Keratinocyte (primary cell): ENCODE data around the gene RGS10. TPM values are rescaled to one million over a fixed set of nuclear protein-coding genes. Genes with fewer than 3 reads are reported as not detected.

ENCODE experiments used
- DNase-seq: peaks from one replicate; pipeline ENCODE4 v3.0.0-alpha.2; 2011; ENCODE audit warnings: low read depth, missing footprints, low spot score
- FAIRE-seq: peaks from 2 replicates; lab custom pipeline; 2011; peaks lifted over from hg19 to GRCh38; lab: Jason Lieb, UNC
- H2AFZ ChIP-seq: 2 replicates; pipeline ENCODE4 v1.6.0; 2012; ENCODE audit warnings: low read length, control low read depth, inconsistent platforms; ENCODE audit not compliant: control insufficient read depth
- H3K27ac ChIP-seq: 2 replicates; pipeline ENCODE4 v1.5.1; 2011; ENCODE audit warnings: low read length; ENCODE audit not compliant: control insufficient read depth, insufficient read depth
- H3K27me3 ChIP-seq: 3 replicates; pipeline ENCODE4 v1.6.0; 2011; ENCODE audit warnings: low read length; ENCODE audit not compliant: control insufficient read depth, insufficient read depth; ENCODE audit errors: extremely low read depth
- H3K36me3 ChIP-seq, 2 experiments: 2 replicates in 1 of 2; 3 replicates in 1 of 2; pipeline ENCODE4 v1.5.1; 2011; ENCODE audit warnings: low read length in 2 of 2, mild to moderate bottlenecking in 1 of 2; ENCODE audit not compliant: control insufficient read depth in 2 of 2, insufficient read depth in 2 of 2; ENCODE audit errors: extremely low read depth in 1 of 2
- H3K4me1 ChIP-seq: 3 replicates; pipeline ENCODE4 v1.5.1; 2011; ENCODE audit warnings: low read length; ENCODE audit not compliant: control insufficient read depth, insufficient read depth; ENCODE audit errors: extremely low read depth
- H3K4me2 ChIP-seq: 3 replicates; pipeline ENCODE4 v1.6.0; 2011; ENCODE audit warnings: low read depth, low read length; ENCODE audit not compliant: control insufficient read depth, insufficient read depth; ENCODE audit errors: extremely low read depth
- H3K4me3 ChIP-seq, 3 experiments: fragments of 200-600 bp in 1 of 3; sonication (generic) in 1 of 3; 2 replicates in 2 of 3; 3 replicates in 1 of 3; pipeline ENCODE4 v1.5.1; 2011 to 2016; ENCODE audit warnings: low read length in 3 of 3, mild to moderate bottlenecking in 3 of 3, control low read depth in 2 of 3, inconsistent platforms in 1 of 3, low read depth in 1 of 3, mixed read lengths in 1 of 3, mixed run types in 1 of 3, moderate library complexity in 1 of 3; ENCODE audit not compliant: control insufficient read depth in 2 of 3, insufficient read depth in 2 of 3; ENCODE audit errors: extremely low read depth in 1 of 3
- H3K79me2 ChIP-seq: 2 replicates; pipeline ENCODE4 v1.6.0; 2012; ENCODE audit warnings: low read length; ENCODE audit not compliant: control insufficient read depth, insufficient read depth
- H3K9ac ChIP-seq: 3 replicates; pipeline ENCODE4 v1.6.0; 2011; ENCODE audit warnings: low read length; ENCODE audit not compliant: control insufficient read depth, insufficient read depth; ENCODE audit errors: extremely low read depth
- H3K9me1 ChIP-seq: 3 replicates; pipeline ENCODE4 v1.6.0; 2011; ENCODE audit warnings: low read length; ENCODE audit not compliant: control insufficient read depth, insufficient read depth; ENCODE audit errors: extremely low read depth
- H3K9me3 ChIP-seq: 2 replicates; pipeline ENCODE4 v1.5.1; 2012; ENCODE audit warnings: low read depth, low read length; ENCODE audit not compliant: control insufficient read depth
- H4K20me1 ChIP-seq: 3 replicates; pipeline ENCODE4 v1.6.0; 2011; ENCODE audit warnings: low read length; ENCODE audit not compliant: control insufficient read depth, insufficient read depth; ENCODE audit errors: extremely low read depth
- CTCF ChIP-seq, 3 experiments: IDR thresholded peaks in 1 of 3; conservative IDR thresholded peaks in 1 of 3; optimal IDR thresholded peaks in 1 of 3; 2 replicates in 2 of 3; 3 replicates in 1 of 3; pipeline versions ENCODE3 to v1.5.1; 2011; ENCODE audit warnings: low read length in 3 of 3, mild to moderate bottlenecking in 3 of 3, moderate library complexity in 2 of 3, control low read depth in 1 of 3, inconsistent platforms in 1 of 3; ENCODE audit not compliant: insufficient read depth in 2 of 3; ENCODE audit errors: extremely low read depth in 1 of 3
- EZH2 ChIP-seq: IDR thresholded peaks from one replicate; pipeline ENCODE4 v1.6.1; 2012; ENCODE audit warnings: inconsistent platforms, mild to moderate bottlenecking, low read length, moderate library complexity
- dilution Hi-C: fragments of 300-500 bp; cut with MboI; formaldehyde crosslinking; loops from one replicate; pipeline ENCODE4 v1.7.0; 2020; ENCODE audit warnings: low sequenced_read_pairs; ENCODE audit not compliant: extremely low pct_ligation_motif_present
- polyA plus RNA-seq, 5 experiments: library from polyadenylated mRNA; depleted of rRNA in 3 of 5; stranded (reverse) in 3 of 5; stranded (forward) in 1 of 5; unstranded in 1 of 5; fragments of >200 nt; gene quantifications; 1 replicate in 1 of 5; 2 replicates in 3 of 5; 3 replicates in 1 of 5; pipeline versions ENCODE4 v1.2.1 to v1.2.3, GENCODE V29; 2011 to 2012; ENCODE audit warnings: missing spikeins in 2 of 5, low read depth in 1 of 5, low replicate concordance in 1 of 5

RGS10 gene
- polyA plus RNA-seq, 1 donor (not counting 4 experiments of a cell fraction or from before 2014, with no cell fraction given): 87.8 TPM

- FAIRE-seq (no peak), DNase-seq (no peak)
- H3K9ac ChIP-seq: peak overlapping the region; percentile 18
- H3K9me1 ChIP-seq: no peaks in the 10 kb centered on the region
- no peak overlapping the region for H3K27ac ChIP-seq
- H3K79me2 ChIP-seq: peaks cover 81% of the 10 kb centered on the region
- peaks cover 35% of the 10 kb centered on the region for H3K4me1 ChIP-seq
- no peak for TF ChIP-seq EZH2
- no peak for TF ChIP-seq CTCF (optimal IDR thresholded peaks at IDR 0.05 in 1 of 3, IDR thresholded peaks at IDR 0.05 in 1 of 3, conservative IDR thresholded peaks at IDR 0.05 in 1 of 3; ENCODE audit: extremely low read depth in 1 of 3, insufficient read depth in 2 of 3, low read length in 3 of 3)
- H3K4me2 ChIP-seq: no peak overlapping the region
- dilution Hi-C loops: no loop called here
- no peaks in the 10 kb centered on the region for H3K27me3 ChIP-seq
- H3K36me3 ChIP-seq: peaks cover 0 to 4% of the 10 kb centered on the region in 2 experiments
- no peak overlapping the region for H2AFZ ChIP-seq
- no peak overlapping the region for H3K4me3 ChIP-seq
- H3K9me3 ChIP-seq: no peaks in the 10 kb centered on the region
- H4K20me1 ChIP-seq: no peaks in the 10 kb centered on the region
Observed at GRCh38 chr10:119537953-119538630, 4.4 kb downstream of the RGS10 start.

- Histone ChIP-seq H4K20me1 (no peaks in the 10 kb centered on the region), H3K27ac (no peak overlapping the region), H2AFZ (no peak overlapping the region), H3K27me3 (no peaks in the 10 kb centered on the region), H3K9ac (no peak overlapping the region), H3K79me2 (peaks cover 84% of the 10 kb centered on the region), H3K9me1 (no peaks in the 10 kb centered on the region), H3K4me3 (no peak overlapping the region), H3K9me3 (no peaks in the 10 kb centered on the region), H3K4me2 (no peak overlapping the region), H3K36me3 (peaks cover 0 to 4% of the 10 kb centered on the region in 2 experiments), H3K4me1 (peaks cover 31% of the 10 kb centered on the region)
- DNase-seq (no peak), FAIRE-seq (no peak)
- dilution Hi-C loops: no loop called here
- no peak for TF ChIP-seq CTCF (optimal IDR thresholded peaks at IDR 0.05 in 1 of 3, IDR thresholded peaks at IDR 0.05 in 1 of 3, conservative IDR thresholded peaks at IDR 0.05 in 1 of 3; ENCODE audit: extremely low read depth in 1 of 3, insufficient read depth in 2 of 3, low read length in 3 of 3)
- no peak for TF ChIP-seq EZH2
Observed at GRCh38 chr10:119536508-119537025, 6.0 kb downstream of the RGS10 start.
